Measurements from ENCODE around the gene DNAH8.

GRCh38 chr6:38724343-38724742 lies 9.2 kb downstream of the DNAH8 start:
- TF ChIP-seq CTCF (IDR thresholded peaks at IDR 0.05 in 4 of 5, conservative IDR thresholded peaks at IDR 0.05 in 1 of 5): no peak
- no peak for TF ChIP-seq POLR2A (IDR thresholded peaks at IDR 0.05)

All from gastrocnemius medialis (tissue), 4 donors.